Activated T-cell treated with anti-CD3 and anti-CD28 coated beads, Interleukin-2, amount 50 U/mL, for 48 hours (primary cell): Measurements from ENCODE around the gene FRMPD3.

Experiments
- DNase-seq, 2 experiments: peaks; one replicate each; pipeline ENCODE4 v3.0.0-alpha.2; 2020

Gene FRMPD3

GRCh38 chrX:107482046-107482445 is 32.6 kb downstream of the FRMPD3 start:
- DNase-seq: no peak

GRCh38 chrX:107484002-107484726 is 34.7 kb downstream of the FRMPD3 start:
- DNase-seq: no peak

GRCh38 chrX:107485013-107485412 is 35.6 kb downstream of the FRMPD3 start:
- DNase-seq: no peak

GRCh38 chrX:107493141-107493540 is 43.7 kb downstream of the FRMPD3 start:
- DNase-seq: no peak

- DNase-seq: no peak
These were observed 47.3 kb downstream of the FRMPD3 start for GRCh38 chrX:107496786-107497185.
